Fibroblast of upper back skin (primary cell): ENCODE measurements around the gene UBE2D2.

Experiments used
- DNase-seq: peaks from one replicate; pipeline ENCODE4 v3.0.0-alpha.2; 2013

The UBE2D2 gene

GRCh38 chr5:139663207-139664085 is 102.3 kb downstream of the UBE2D2 start:
- DNase-seq = no peak

DNA sequence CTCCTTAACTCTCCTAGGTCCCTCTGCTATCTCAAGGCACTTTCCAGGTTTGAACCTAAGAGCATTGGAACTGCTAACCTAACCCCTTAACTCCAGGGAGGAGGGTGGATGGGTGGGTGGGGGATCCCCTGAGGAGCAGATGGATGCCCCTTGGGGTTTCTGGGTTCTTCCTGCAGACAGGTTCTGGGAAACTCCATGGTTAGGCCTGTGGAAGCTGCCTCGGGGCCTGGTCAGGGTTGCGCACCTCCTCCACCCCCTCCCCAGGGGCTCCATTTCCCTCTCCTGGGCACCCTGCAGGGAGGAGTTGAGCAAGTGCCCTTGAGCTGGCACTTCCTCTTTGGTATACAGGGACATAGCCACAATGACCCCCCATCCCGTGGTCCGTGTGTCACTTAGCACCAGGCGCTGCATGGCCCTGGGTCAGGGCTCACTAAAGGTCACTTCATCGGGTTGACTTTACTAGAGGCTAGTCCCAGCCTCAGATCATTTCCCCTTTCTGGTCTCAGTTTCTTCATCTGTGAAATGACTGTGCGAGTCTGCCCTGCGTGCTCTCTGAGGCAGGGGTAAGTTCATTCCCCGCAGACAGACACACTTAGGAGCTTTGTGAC is 103.1 kb downstream of the UBE2D2 start:
- DNase-seq = no peak

GRCh38 chr5:139664727-139665351 is 103.7 kb downstream of the UBE2D2 start:
- no peak for DNase-seq

DNA sequence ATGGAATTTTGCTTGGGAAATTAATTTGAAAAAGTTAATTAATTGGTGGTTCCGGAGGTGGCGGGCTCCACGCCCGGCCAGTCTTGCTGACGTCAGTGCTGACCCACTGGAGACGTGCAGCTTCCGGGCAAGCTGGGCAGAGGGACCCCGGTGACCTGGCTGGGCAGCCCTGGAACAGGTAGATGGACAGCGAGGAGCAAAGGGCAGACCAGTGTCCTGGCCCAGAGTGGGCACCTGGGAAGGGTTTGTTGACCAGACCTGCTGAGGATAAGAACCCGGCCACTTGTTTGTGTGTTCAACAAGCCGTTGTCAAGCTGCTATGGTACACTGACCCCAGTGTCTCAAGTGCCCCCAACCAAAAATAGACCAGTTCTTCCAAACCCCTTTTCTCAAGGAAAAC is 104.5 kb downstream of the UBE2D2 start:
- DNase-seq = no peak

DNA sequence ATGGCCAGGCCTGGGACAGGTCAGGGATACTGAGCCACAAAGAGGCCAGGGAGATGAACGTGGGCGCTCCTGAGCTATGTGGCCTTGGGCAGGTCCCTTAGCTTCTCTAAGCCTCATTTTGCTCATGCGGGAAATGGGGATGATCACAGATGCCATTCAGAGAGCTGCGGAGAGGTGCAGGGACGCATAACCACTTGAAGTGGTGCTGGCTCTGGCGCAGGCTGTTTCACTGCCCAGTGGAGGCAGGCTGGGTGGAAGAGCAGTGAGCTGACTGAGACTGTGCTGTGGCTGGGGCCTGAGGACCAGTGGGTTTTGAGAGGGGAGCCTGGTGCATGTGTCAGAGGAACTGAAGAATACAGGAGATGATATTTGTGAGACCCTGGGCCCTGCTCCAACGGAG is 105.4 kb downstream of the UBE2D2 start:
- DNase-seq = no peak

GRCh38 chr5:139667001-139667729 is 106.0 kb downstream of the UBE2D2 start:
- DNase-seq = no peak

DNA sequence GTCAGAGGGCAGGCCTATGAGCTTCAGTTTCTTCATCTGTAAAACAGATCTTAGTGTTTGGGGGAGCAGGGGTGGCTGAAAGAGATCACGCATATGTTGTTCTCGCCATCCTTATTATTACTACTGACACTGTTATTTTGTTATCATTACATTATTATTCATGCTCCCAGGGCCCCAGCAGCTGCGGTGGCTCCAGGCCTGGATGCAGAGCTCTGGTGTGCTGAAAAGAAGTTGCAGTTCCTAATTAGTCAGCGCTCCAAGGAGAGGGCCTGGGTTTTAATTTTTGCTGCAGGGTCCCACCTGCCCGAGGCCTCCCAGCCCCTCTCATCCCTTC is 106.6 kb downstream of the UBE2D2 start:
- DNase-seq = peak; percentile 41

- peak; percentile 30 for DNase-seq
These were observed 107.1 kb downstream of the UBE2D2 start for GRCh38 chr5:139668064-139668880.

- DNase-seq = no peak
These were observed 108.0 kb downstream of the UBE2D2 start for GRCh38 chr5:139668924-139669661.

DNA sequence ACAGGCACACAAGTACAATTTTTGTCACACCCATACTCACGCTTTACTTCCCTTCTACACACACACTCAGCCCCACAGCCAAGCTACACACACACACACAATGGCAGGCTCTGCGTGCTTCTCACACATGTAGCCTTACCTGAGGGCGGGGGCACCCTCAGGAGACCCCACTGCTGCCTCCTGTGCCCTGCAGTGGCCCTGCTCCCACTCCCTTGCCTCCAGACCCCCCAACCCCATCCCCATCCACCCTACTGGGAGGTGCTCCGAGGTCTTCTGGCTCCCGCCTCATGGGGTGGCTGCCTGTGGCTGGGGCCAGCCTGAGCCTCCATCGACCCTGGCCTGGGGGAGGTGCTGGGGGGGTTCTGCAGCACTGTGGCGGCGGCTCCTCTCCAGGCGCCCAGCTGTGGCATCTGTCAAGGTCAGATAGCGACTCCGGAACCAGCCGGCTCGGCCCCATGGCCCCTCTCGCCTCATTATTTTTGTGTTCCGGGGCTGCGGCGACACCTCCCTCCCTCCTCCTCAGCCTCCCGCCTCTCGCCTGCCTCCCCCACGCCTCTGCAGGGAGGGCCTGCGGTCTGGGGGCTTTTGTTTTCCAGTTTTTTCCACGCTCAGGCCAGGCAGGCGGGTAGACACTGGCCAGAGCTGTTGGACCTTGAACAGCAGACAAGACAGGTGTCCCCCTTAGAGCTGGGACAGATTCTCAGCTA is 108.7 kb downstream of the UBE2D2 start:
- DNase-seq = no peak

- DNase-seq = no peak
These were observed 109.4 kb downstream of the UBE2D2 start for GRCh38 chr5:139670369-139671095.

- DNase-seq = no peak
These were observed 110.1 kb downstream of the UBE2D2 start for GRCh38 chr5:139671096-139671841.

DNA sequence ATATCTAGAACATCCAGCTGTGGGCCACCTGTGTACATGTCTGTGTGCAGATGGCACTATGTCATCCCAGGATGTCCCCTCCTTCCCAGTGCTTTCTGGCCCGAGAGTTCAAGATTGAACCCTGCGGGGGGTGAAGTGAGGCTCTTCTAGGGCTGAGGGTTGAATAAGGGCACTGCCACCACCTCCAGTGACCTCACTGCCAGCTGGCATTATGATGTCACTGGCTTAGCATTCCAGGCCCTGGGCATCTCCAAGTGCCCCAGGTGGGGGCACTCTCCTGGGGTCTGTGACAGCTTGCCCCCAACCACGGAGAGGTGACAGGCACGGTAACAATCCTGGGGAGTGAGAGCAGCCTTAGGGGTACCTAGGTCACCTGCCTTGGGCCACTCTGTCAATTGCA is 114.1 kb downstream of the UBE2D2 start:
- no peak for DNase-seq

DNA sequence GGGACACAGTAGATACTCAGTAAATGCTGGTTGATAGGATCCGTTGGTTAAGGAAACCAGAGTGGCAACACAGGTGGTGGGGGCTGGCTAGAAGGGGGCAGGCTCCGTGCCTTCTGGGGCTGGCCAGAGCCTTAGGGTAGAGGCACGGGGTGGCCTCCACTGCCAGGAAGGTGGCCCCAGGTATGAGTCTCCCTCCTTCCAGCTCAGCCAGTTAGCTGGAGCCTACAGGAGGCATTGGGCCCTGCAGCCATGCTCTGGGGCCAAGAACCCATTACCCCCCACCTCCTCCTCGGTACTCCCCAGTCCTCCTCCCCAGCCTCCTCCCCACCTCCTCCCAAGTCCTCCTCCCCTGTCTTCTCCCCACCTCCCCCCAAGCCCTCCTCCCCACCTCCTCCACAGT is 114.7 kb downstream of the UBE2D2 start:
- no peak for DNase-seq

DNA sequence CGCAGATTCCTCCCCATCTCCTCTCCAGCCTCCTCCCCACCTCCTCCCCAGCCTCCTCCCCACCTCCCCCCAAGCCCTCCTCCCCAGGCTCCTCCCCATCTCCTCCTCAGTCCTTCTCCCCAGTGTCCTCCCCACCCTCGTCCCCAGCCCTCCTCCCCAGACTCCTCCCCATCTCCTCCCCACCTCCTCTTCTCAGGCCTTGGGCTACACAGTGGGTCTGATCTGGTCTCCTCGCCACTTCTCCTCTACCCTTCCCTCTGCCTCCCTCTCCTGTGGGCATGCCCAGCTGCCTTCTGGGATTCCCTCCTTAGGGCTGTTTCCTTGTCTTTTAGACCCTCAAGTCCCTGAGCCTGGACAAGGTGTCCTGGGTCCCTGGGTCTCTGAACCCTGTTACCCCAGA is 115.3 kb downstream of the UBE2D2 start:
- DNase-seq = no peak

- DNase-seq = no peak
These were observed 116.0 kb downstream of the UBE2D2 start for GRCh38 chr5:139676951-139677735.
